GM21390 (cell line): ENCODE results near the gene EFHC2.

Experiments
- ATAC-seq: cut with Tn5 transposase; IDR thresholded peaks from one replicate; pipeline ENCODE4 v1.9.1; 2021; ENCODE audit not compliant: unreplicated experiment

Gene EFHC2

GRCh38 chrX:44343412-44344141 lies at the start of gene EFHC2:
Gene EFHC2 (minus strand): TSS chrX:44343672. CDS start chrX:44343588, 84 bp downstream.
- ATAC-seq: no peak

- ATAC-seq: no peak
These were observed 49.3 kb upstream of the EFHC2 start for GRCh38 chrX:44392767-44393166.

GRCh38 chrX:44384688-44385338 lies 41.3 kb upstream of the EFHC2 start:
- no peak for ATAC-seq

GRCh38 chrX:44382871-44383270 lies 39.4 kb upstream of the EFHC2 start:
- ATAC-seq: no peak

GRCh38 chrX:44352758-44353157 lies 9.3 kb upstream of the EFHC2 start:
- ATAC-seq: no peak

- ATAC-seq: no peak
These were observed 6.1 kb upstream of the EFHC2 start for GRCh38 chrX:44349561-44349960.

GRCh38 chrX:44344687-44345086 lies 1.2 kb upstream of the EFHC2 start:
- no peak for ATAC-seq

- ATAC-seq: no peak
These were observed 722 bp upstream of the EFHC2 start for GRCh38 chrX:44344194-44344593.

GRCh38 chrX:44342866-44343265 lies 606 bp downstream of the EFHC2 start:
- no peak for ATAC-seq

- ATAC-seq: no peak
These were observed 5.1 kb downstream of the EFHC2 start for GRCh38 chrX:44338361-44338760.

GRCh38 chrX:44332437-44332836 lies 11.0 kb downstream of the EFHC2 start:
- ATAC-seq: no peak

- ATAC-seq: no peak
These were observed 13.2 kb downstream of the EFHC2 start for GRCh38 chrX:44330227-44330626.

- no peak for ATAC-seq
These were observed 23.9 kb downstream of the EFHC2 start for GRCh38 chrX:44319550-44319949.

GRCh38 chrX:44317181-44317580 lies 26.3 kb downstream of the EFHC2 start:
- ATAC-seq: no peak

GRCh38 chrX:44314808-44315207 lies 28.7 kb downstream of the EFHC2 start:
- ATAC-seq: no peak

GRCh38 chrX:44314259-44314734 lies 29.2 kb downstream of the EFHC2 start:
- no peak for ATAC-seq

- no peak for ATAC-seq
These were observed 31.1 kb downstream of the EFHC2 start for GRCh38 chrX:44312421-44312820.

GRCh38 chrX:44310227-44310626 lies 33.2 kb downstream of the EFHC2 start:
- no peak for ATAC-seq

GRCh38 chrX:44308869-44309268 lies 34.6 kb downstream of the EFHC2 start:
- no peak for ATAC-seq

- ATAC-seq: no peak
These were observed 37.1 kb downstream of the EFHC2 start for GRCh38 chrX:44306356-44306755.

- no peak for ATAC-seq
These were observed 37.6 kb downstream of the EFHC2 start for GRCh38 chrX:44305921-44306320.

- ATAC-seq: no peak
These were observed 40.4 kb downstream of the EFHC2 start for GRCh38 chrX:44303119-44303518.

GRCh38 chrX:44299177-44299576 lies 44.3 kb downstream of the EFHC2 start:
- no peak for ATAC-seq
